Neural crest cell (in vitro differentiated cells): Measurements from ENCODE around the gene CPOX. TPM values are rescaled to one million over a fixed set of nuclear protein-coding genes. Genes with fewer than 3 reads are reported as not detected.

Source experiments
- DNase-seq: peaks from one replicate; pipeline ENCODE4 v3.0.0; 2021; ENCODE audit warnings: low read depth, mixed read lengths, low spot score
- H3K27ac Mint-ChIP-seq: one replicate; pipeline ENCODE4 v1.8.0; 2021; ENCODE audit warnings: mild to moderate bottlenecking, mixed read lengths; ENCODE audit not compliant: unreplicated experiment
- H3K27me3 Mint-ChIP-seq: 2 replicates; pipeline ENCODE4 v1.8.0; 2021; ENCODE audit warnings: low read depth, mild to moderate bottlenecking, mixed read lengths
- H3K36me3 Mint-ChIP-seq: 2 replicates; pipeline ENCODE4 v1.8.0; 2021; ENCODE audit warnings: low read depth, mild to moderate bottlenecking, mixed read lengths
- H3K4me1 Mint-ChIP-seq: 2 replicates; pipeline ENCODE4 v1.8.0; 2021; ENCODE audit warnings: mixed read lengths
- H3K4me3 Mint-ChIP-seq: one replicate; pipeline ENCODE4 v1.8.0; 2021; ENCODE audit warnings: mild to moderate bottlenecking, mixed read lengths
- H3K9me3 Mint-ChIP-seq: 2 replicates; pipeline ENCODE4 v1.8.0; 2021; ENCODE audit warnings: mixed read lengths
- CTCF ChIP-seq: fragments of 200-600 bp; sonication (generic); conservative IDR thresholded peaks from 2 replicates; pipeline ENCODE4 v1.5.0; 2021; ENCODE audit warnings: antibody characterized with exemption, mild to moderate bottlenecking
- total RNA-seq: library from RNA; stranded (reverse); gene quantifications from 2 replicates; pipeline ENCODE4 v1.2.1, GENCODE V29; 2021

Gene CPOX
- total RNA-seq, 1 donor from 2014 or later, result 28.1 TPM

GRCh38 chr3:98553753-98554152 lies 39.7 kb downstream of the CPOX start:
- Mint-ChIP-seq H3K4me3 (no peak overlapping the region), H3K4me1 (no peaks in the 10 kb centered on the region)
- DNase-seq, result no peak

GRCh38 chr3:98553021-98553563 lies 40.3 kb downstream of the CPOX start:
- no peak for DNase-seq
- H3K27me3 Mint-ChIP-seq, result peaks cover 5% of the 10 kb centered on the region
- TF ChIP-seq CTCF, result no peak

More at GRCh38 chr3:98553753-98554152, 39.7 kb downstream of the CPOX start:
- Mint-ChIP-seq H3K9me3 (no peaks in the 10 kb centered on the region), H3K27ac (no peak overlapping the region), H3K27me3 (peaks cover 5% of the 10 kb centered on the region), H3K36me3 (no peaks in the 10 kb centered on the region)
- TF ChIP-seq CTCF, result no peak

GRCh38 chr3:98552232-98553020 lies 41.0 kb downstream of the CPOX start:
- Mint-ChIP-seq H3K9me3 (no peaks in the 10 kb centered on the region), H3K4me1 (no peaks in the 10 kb centered on the region), H3K36me3 (no peaks in the 10 kb centered on the region), H3K27ac (no peak overlapping the region), H3K27me3 (peaks cover 1% of the 10 kb centered on the region), H3K4me3 (no peak overlapping the region)
- no peak for TF ChIP-seq CTCF
- no peak for DNase-seq

More at GRCh38 chr3:98553021-98553563, 40.3 kb downstream of the CPOX start:
- H3K4me1 Mint-ChIP-seq, result no peaks in the 10 kb centered on the region
- H3K4me3 Mint-ChIP-seq, result no peak overlapping the region
- H3K27ac Mint-ChIP-seq, result no peak overlapping the region
- no peaks in the 10 kb centered on the region for H3K36me3 Mint-ChIP-seq
- no peaks in the 10 kb centered on the region for H3K9me3 Mint-ChIP-seq

- no peak for TF ChIP-seq CTCF
- Mint-ChIP-seq H3K27ac (no peak overlapping the region), H3K27me3 (no peaks in the 10 kb centered on the region), H3K9me3 (no peaks in the 10 kb centered on the region), H3K36me3 (no peaks in the 10 kb centered on the region), H3K4me3 (no peak overlapping the region), H3K4me1 (no peaks in the 10 kb centered on the region)
- DNase-seq, result no peak
Observed at GRCh38 chr3:98551754-98552153, 41.7 kb downstream of the CPOX start.

GRCh38 chr3:98551236-98551635 lies 42.2 kb downstream of the CPOX start:
- H3K4me3 Mint-ChIP-seq, result no peak overlapping the region
- no peaks in the 10 kb centered on the region for H3K27me3 Mint-ChIP-seq
- H3K9me3 Mint-ChIP-seq, result no peaks in the 10 kb centered on the region
- TF ChIP-seq CTCF, result no peak
- no peak overlapping the region for H3K27ac Mint-ChIP-seq
- H3K4me1 Mint-ChIP-seq, result no peaks in the 10 kb centered on the region
- DNase-seq, result no peak
- no peaks in the 10 kb centered on the region for H3K36me3 Mint-ChIP-seq
